Testis (tissue), 2 donors: ENCODE results near the gene CDH12.

Experiments used
- CTCF ChIP-seq, 3 experiments: fragments of 450-650 bp in 2 of 3; fragments of 200-600 bp in 1 of 3; sonication (generic) in 1 of 3; IDR thresholded peaks; one replicate each; pipeline ENCODE4 v1.5.1; 2016 to 2019; ENCODE audit warnings: antibody characterized with exemption in 3 of 3, mild to moderate bottlenecking in 2 of 3, moderate library complexity in 1 of 3
- POLR2A ChIP-seq: fragments of 450-650 bp; IDR thresholded peaks from one replicate; pipeline ENCODE4 v1.6.1; 2017; ENCODE audit warnings: antibody characterized with exemption, mild to moderate bottlenecking, moderate library complexity

GRCh38 chr5:22496666-22497065, 356.5 kb downstream of the CDH12 start:
- TF ChIP-seq CTCF (IDR thresholded peaks at IDR 0.05) (no peak), POLR2A (no peak)
